NCI-H510A treated with DMSO at 0.1 percent for 48 hours (cell line): ENCODE results near the gene ADARB2.
"Not testable (repeated sequence)": the region's sequence is repeated elsewhere in the genome, so short reads cannot be mapped to it uniquely, and the experiment has no call there.

ENCODE experiments used
- DNase-seq: peaks from one replicate; lab custom pipeline; 2025; lab: John Stamatoyannopoulos, UW

ADARB2 gene

DNA sequence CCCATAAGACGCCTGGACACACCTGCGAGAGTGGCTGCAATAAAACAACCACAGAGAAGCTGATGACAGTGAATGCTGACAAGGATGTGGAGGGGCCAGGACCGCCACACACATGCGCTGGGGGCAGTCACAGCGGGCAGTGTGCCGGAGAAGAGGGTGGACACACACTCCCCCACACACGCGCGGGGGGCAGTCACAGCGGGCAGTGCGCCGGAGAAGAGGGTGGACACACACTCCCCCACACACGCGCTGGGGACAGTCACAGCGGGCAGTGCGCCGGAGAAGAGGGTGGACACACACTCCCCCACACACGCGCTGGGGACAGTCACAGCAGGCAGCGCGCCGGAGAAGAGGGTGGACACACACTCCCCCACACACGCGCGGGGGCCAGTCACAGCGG is 273.4 kb downstream of the ADARB2 start:
- DNase-seq = not testable (repeated sequence)

DNA sequence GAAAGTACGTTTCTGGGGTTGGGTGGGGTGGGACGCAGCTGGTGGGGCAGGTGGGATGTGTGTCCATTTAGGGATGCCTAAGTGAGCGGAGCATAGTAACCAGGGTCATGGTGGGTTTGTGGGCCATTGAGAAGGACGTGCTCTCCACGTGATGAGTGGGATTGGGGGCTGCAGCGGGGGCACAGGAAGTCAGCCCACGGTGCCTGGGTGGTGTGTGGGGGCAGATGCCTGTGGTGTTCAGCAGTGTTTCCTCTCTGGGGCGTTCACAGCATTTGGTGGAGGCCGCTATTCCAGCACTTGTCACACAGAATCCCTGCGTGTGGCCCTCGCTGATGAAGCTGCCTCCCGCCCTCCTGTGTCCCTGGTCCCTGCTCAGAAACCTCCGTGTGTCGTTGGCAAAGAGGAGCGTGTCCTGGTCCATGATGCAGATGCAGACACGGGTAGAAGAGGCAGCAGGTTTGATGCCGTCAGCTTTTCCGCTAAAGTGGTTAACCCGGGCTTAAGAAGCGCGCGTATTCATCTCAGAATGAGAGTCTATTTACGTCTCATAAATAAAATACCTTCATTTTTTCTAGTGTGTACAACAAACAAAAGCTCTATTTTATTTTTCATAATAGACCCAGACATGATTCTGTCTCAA is 274.2 kb downstream of the ADARB2 start:
- DNase-seq = no peak

DNA sequence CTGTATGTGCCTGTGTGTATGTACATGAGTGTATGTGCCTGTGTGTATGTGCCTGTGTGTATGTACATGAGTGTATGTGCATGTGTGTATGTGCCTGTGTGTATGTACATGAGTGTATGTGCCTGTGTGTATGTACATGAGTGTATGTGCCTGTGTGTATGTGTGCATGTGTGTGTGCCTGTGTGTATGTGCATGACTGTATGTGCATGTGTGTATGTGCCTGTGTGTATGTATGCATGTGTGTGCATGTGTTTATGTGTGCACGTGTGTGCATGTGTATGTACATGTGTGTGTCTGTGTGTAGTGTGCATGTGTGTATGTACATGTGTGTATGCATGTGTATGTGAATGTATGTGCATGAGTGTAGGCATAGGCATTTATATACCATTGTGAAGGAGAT is 274.8 kb downstream of the ADARB2 start:
- DNase-seq = no peak

DNA sequence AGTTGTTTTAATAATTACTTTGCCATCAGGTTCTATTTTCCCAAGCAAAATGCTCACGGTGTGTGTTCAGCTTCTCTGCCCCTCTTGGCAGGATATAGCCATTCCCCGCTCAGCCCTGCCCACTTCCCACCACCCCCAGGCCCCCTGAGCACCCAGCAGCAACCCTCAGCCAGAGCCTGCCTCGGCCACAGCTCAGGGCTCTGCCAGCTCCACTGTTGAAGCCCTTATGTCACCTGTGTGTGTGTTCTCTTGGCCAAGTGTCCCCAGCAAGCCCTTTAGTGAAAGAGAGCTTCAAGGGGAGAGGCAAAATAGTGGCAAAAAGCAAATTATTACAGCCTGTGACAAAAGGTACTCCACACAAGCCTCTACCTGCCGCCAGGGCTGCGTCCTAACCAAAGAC is 275.3 kb downstream of the ADARB2 start:
- DNase-seq = no peak

DNA sequence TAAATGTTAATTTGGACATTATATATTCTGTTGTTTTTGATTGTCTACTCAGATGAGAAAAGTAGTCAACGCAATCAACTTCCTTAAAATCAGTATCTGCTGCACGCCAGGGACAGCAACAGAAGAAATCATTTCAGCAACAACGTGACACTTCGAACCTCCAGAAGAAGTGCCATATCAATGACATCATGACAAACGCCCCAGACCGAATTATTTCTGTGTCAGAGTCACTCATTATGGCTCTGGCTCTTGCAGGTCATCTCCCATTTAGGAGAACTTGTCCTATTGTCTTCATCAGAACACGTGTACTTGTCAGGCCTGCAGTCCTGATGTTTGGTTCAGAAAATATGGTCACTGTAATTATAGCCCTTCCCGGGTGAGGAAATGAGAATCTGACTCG is 276.3 kb downstream of the ADARB2 start:
- no peak for DNase-seq

DNA sequence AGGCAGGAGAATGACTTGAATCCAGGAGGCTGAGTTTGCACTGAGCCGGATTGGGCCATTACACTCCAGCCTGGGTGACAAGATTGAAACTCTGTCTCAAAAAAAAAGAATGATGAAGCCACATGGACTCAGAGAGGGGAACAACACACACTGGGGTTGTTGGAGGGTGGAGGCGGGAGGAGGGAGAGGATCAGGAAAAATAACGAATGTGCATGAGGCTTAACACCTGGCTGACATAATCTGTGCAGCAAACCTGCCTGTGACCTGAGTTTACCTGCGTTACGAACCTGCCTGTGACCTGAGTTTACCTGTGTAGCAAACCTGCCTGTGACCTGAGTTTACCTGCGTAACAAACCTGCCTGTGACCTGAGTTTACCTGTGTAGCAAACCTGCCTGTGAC is 277.7 kb downstream of the ADARB2 start:
- not testable (repeated sequence) for DNase-seq

DNA sequence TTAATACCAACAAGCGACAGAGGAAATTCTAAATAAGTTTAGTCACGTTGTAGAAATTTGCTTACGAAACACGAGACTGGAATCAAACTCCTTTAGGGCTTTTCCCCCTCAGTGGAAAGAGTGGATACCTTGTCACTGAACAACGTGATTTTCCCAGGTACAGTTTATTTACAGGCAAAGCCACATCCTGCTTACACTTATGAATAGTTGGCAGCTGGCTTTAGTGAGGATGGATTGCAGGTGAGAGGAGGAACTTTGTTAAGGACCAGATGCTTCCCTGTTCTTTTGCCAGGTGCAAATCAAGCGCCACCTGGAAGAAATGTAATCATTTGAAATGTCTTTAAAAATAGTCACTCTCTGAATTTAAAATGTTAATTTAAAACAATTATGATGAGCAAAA is 282.4 kb downstream of the ADARB2 start:
- DNase-seq = peak; percentile 91

DNA sequence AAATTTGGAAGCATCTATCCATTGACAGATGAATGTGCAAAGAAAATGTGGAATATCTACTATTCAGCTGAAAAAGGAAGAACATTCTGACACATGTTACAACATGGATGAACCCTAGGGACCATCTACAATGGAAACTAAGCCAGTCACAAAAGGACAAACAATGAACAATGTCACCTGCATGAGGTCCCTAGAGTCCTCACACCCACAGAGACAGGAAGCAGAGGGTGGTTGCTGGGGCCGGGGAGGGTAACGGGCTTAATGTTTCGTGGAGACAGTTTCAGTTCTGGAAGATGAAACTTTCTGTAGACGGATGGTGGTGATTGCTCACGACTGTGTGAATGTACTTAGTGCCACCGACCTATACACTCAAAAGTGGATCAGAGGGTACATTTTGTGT is 282.9 kb downstream of the ADARB2 start:
- peak; percentile 43 for DNase-seq

DNA sequence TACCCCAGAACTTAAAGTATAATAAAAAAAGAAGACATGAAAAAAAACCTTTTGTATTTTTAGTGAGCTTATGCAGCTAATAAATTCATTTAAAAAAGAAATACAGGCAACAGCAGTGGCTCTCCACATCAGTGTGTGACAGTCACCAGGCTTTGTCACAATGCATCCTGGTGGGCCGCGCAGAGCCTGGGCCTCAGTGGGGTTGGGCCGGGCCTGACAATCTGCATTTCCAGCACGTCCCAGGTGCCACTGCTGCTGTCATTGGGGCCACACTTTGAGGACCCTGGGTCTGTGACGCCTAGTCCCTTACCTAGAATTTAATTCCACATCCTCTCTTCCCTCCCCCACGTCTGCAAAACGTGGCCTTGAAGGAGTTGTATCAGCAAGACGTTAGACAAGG is 284.5 kb downstream of the ADARB2 start:
- no peak for DNase-seq

DNA sequence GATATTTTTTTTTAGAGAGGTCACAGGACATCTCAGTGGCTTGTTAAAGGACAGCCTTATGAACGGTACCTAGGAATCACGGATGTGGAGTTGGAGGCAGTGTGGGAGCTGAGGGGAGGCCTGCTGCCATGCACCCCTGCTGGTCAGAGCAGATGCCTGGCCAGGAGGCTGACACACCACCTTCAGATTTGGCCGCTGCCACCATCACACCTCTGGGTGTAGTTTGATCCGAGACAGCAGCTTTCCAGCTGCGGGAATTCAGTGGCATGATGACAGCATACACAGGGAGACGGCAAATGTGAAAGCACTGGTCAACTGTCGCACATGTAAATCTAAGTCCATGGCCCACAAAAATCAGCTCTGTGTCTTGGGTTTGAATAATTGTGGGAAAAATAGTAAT is 285.4 kb downstream of the ADARB2 start:
- no peak for DNase-seq

DNA sequence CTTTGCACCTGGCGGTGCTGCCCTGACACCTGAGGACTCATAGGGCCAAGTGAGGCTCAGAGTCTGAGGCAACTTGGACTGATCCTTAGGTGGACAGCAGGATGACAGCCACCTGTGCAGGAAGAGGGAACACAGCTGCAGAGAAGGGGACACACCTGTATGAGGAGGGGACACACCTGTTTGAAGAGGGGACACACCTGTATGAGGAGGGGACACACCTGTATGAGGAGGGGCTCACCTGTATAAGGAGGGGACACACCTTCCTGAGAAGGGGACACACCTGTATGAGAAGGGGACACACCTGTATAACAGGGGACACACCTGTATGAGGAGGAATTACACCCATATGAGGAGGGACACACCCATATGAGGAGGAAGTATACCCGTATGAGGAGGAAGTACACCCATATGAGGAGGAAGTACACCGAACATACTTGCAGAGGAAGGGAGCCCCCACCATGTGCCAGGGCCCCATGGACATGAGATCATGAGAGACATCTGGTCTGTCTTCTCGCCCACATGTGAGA is 285.9 kb downstream of the ADARB2 start:
- no peak for DNase-seq

DNA sequence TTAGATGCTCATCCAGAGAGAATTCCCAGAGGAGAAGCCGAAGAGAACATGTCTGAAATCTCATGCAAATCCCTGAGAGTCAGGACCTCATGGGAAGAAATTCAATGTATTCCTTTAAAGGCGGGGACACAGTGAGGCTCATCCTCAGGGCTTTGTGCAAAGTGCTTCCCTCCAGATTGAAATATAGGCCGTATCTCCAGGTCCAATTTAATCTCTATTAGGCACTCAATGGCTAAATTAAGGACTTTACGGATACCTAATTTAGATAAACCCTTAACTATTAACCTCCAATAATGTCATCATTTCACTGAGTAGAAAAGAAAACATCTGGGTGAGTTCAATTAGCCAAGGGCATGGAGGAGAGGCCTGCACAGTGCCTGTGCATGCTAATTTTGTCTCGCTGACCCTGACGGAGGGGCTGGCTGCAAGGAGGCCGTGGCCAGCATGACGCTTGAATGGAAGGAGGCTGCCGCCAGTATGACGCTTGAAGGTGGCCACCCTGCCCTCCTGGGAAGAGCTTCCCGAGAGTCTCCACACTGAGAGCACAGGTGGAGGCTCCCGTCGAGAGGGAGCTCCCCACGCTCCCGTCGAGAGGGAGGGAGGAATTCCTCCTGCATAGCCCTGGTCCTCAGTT is 287.6 kb downstream of the ADARB2 start:
- DNase-seq = no peak

DNA sequence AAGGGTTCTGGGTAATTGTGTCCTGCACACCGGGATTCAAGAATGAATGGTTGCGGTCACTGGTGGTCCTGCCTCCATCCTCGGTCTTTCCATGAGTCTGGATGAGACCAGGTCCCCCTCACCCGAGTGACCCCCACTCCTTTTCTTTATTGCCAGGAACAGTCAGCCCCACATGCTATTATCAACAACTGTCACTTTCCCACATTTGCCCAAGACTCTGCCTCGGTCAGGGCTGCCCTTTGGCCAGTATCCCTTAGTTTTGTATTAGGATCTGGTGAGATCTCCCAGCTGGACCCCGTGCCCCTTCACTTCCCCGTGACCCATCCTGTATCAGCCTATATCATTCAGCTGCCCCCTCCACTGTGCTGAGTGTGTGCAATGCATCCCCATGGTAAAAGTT is 288.3 kb downstream of the ADARB2 start:
- no peak for DNase-seq

DNA sequence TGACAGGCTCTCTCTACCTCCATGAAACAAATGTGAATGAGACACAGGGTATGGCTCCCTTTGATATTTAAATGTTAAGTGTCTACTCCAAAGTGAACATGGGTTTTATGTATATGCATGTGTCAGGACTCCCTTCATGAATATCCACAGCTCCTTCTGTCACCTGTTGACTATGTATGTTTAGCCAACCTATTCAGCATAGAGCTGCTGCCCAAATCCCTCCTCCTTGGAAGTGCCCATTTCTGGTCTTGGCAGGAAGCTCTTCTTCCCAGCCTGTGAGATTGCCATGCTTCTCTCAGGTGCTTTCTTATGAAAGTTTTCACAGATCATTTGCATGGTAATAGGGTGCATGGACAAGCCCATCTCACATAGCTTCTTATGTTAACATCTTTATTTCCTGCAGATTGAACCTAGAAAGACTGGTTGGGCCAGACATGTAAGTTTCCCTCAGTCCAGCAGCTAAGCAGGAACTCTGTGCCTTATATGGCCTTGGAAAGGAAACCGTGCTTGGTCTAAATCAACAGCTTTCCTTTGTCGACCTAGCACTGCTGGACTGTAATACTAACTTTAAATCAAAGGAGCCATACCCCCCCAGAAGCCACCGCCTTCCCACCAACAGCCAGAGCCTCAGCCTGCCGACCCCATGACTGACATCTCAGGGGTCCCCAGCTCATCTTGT is 288.9 kb downstream of the ADARB2 start:
- peak; percentile 69 for DNase-seq

DNA sequence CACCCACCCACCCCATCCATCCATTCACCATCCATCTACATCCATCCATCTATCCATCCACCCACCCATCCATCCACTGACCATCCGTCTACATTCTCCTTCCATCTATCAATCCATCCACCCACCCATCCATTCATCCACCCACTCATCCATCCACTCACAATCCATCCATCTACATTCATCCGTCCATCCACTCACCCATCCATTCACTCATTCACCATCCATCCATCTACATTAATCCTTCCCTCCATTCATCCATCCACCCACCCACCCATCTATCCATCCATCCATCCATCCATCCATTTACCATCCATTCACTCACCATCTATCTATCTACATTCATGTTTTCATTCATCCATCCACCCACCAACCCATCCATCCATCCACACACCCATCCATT is 292.5 kb downstream of the ADARB2 start:
- no peak for DNase-seq

DNA sequence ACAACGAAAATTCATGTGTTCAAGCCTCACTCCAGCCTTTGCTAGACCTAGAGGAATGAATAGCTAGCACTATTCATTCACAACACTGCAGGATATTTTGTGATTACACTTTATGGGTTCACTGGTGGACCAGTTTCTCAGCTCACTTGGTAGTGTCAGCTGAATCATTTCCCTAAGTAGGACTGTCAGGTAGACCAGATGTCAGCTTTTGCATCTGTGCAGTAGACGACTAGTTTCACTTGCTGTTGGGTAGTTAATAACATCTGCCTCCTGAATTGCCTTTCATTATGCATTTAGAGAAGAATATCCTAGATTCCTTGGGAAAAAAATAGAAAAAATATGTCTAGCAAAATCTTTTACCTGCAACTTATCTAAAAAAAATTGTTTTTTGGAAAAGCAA is 296.4 kb downstream of the ADARB2 start:
- no peak for DNase-seq

DNA sequence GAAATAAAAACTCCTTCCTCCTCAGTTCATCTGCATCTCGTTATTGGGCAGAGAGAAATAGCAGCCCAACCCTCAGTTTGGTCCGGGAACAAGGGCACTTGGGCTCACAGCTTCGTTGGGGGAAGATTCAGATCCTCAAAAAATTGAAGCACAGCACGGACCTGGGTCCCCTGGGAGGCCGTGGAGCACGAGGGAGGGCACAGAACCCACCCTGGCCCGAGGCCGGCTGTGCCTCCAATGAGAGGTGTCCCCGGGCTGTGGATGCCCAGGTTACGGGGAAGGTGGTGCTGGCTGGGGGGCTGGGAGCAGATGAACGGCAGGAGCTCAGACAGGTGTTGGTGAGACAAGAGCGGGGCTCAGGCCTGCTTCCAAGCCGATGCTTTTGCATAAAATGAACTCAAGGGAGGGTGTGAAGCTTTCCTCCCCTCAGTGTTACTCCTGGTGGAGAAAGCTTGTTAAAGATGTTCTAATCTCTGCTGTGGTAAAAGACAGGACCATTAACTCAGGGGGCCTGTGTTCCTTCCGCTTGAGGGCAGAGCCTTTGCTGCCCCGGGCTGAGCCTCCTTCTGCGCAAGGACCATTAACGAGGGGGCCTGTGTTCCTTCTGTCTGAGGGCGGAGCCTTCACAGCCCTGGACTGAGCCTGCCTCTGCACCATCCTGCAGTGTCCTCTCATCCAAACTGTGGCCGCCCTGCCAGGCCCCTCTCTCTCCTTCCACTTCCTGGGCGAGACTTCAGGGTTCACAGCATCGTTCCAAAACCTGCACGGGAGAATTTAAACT is 302.2 kb downstream of the ADARB2 start:
- peak; percentile 70 for DNase-seq

DNA sequence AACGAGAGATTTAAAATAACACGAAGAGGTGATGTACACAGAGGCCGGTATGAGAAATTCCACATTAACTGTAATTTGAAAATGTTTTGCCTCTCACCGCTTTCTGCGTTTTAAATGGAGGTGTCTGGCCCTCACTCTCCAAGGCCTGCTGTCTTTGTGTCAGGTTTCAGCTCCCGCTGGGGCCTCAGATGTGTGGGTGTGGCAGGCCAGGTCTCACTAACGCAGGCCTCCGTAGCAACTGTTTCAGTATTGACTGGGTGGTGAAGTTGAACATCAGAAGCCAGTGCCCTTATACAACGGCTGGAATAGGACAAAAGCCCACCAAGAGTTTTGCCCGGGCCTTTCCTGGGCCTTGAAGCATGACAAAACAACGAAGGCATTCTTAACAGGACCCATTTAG is 303.1 kb downstream of the ADARB2 start:
- DNase-seq = peak; percentile 62

DNA sequence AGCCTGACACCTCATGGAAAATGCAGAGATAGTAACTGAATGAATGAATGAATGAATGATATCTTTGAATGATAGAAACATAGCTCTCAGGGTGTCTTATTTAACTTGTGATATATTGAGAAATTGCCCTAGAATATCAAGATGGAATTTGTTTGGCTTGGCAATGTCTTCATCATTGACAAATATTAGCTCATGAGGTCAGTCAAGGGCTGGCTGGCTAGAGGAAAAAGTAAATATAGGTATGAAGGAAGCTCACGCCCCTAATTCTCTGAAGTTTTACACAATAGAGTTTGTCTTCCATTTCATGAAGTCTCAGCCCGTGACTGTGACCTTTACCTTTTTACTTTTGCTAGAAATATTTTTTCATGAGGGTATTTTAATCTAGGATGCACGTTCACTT is 305.2 kb downstream of the ADARB2 start:
- DNase-seq = no peak

DNA sequence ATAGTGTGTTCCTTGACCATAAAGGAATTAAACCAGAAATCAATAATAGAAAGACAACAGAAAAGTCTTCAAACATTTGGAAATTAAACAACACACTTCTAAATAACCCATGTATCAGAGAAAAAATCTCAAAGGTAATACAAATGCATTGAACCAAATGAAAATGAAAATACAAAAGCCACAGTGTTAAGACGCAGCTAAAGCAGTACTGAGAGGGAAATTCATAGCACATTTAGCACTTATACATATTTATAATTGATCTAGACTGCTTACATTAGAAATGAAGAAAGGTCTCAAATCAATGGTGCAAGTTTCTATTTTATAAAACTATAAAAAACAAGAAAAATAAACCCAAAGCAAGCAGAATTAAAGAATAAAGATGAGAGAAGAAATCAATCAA is 306.1 kb downstream of the ADARB2 start:
- DNase-seq = no peak

DNA sequence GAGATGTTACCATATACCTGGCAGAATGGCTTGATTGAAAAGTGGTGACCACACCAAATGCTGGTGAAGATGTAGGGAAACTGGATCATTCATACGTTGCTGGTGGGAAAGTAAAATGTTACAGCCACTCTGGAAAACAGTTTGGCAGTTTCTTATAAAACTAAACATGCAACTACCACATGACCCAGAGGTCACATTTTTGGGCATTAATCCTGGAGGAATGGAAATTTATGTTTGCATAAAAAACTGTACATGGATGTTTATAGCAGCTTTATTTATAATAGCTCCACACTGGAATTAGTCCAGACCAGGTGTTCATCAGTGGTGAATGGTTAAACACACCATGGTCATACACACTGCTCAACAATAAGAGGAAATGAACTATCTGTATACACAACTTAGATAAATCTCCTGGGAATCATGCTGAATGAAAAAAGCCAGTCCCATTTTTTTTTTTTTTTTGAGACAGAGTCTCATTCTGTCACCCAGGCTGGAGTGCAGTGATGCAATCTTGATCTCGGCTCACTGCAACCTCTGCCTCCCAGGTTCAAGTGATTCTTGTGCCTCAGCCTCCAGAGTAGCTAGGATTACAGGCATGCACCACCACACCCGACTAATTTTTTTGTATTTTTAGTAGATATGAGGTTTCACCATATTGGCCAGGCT is 309.7 kb downstream of the ADARB2 start:
- not testable (repeated sequence) for DNase-seq

DNA sequence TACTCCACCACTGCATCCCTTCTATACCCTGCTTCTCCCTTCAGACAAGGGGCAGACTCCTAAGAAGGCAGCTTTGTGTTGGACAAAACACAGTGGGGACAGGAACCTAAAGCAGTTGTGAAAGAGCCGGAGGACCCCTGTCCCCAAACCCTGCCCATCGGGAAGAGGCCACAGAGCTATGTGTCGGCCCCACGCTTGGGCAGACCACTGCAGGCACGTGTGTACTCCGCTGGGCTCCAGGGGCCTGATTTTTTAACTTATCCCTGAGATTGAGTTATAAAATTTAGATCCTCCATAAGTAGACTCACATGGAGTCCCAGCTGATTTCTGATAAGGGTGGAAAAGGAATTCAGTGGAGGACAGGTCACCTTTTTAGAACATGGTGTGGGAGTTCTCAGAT is 310.5 kb downstream of the ADARB2 start:
- DNase-seq = no peak
